Ishikawa (cell line): ENCODE measurements around the gene TIGIT.

Experiments used
- EGR1 ChIP-seq: IDR thresholded peaks from 2 replicates; pipeline ENCODE4 v1.6.1; 2012
- EP300 ChIP-seq: IDR thresholded peaks from 2 replicates; pipeline ENCODE4 v1.6.1; 2012; ENCODE audit warnings: borderline replicate concordance
- NFIC ChIP-seq: IDR thresholded peaks from 2 replicates; pipeline ENCODE4 v1.6.1; 2012
- RAD21 ChIP-seq: IDR thresholded peaks from 2 replicates; pipeline ENCODE4 v1.6.1; 2012; ENCODE audit warnings: low read depth
- TAF1 ChIP-seq: IDR thresholded peaks from 2 replicates; pipeline ENCODE4 v1.6.1; 2012; ENCODE audit warnings: low read depth, mild to moderate bottlenecking
- TEAD4 ChIP-seq: IDR thresholded peaks from 2 replicates; pipeline ENCODE4 v1.6.1; 2012
- YY1 ChIP-seq: IDR thresholded peaks from 2 replicates; pipeline ENCODE4 v1.6.1; 2012; ENCODE audit warnings: low read depth
- TF ChIP-seq, protein P1 (sequence below): IDR thresholded peaks from 2 replicates; pipeline ENCODE4 v1.6.1; 2012; ENCODE audit warnings: low read depth, mild to moderate bottlenecking
- TF ChIP-seq, protein P2 (sequence below): IDR thresholded peaks from 2 replicates; pipeline ENCODE4 v1.6.1; 2012
- TF ChIP-seq, protein P3 (sequence below): IDR thresholded peaks from 2 replicates; pipeline ENCODE4 v1.6.1; 2012

DNA sequence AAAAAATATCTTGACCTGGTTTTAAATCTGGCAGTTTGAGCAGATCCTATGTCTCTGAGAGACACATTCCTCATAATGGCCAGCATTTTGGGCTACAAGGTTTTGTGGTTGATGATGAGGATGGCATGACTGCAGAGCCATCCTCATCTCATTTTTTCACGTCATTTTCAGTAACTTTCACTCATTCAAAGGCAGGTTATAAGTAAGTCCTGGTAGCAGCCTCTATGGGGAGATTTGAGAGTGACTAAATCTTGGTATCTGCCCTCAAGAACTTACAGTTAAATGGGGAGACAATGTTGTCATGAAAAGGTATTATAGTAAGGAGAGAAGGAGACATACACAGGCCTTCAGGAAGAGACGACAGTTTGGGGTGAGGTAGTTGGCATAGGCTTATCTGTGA lies 14.5 kb downstream of the TIGIT start:
- TF ChIP-seq TEAD4 (no peak), NFIC (no peak), EP300 (no peak), TAF1 (no peak), EGR1 (no peak), YY1 (no peak), RAD21 (no peak)
- TF ChIP-seq, protein P1, sequence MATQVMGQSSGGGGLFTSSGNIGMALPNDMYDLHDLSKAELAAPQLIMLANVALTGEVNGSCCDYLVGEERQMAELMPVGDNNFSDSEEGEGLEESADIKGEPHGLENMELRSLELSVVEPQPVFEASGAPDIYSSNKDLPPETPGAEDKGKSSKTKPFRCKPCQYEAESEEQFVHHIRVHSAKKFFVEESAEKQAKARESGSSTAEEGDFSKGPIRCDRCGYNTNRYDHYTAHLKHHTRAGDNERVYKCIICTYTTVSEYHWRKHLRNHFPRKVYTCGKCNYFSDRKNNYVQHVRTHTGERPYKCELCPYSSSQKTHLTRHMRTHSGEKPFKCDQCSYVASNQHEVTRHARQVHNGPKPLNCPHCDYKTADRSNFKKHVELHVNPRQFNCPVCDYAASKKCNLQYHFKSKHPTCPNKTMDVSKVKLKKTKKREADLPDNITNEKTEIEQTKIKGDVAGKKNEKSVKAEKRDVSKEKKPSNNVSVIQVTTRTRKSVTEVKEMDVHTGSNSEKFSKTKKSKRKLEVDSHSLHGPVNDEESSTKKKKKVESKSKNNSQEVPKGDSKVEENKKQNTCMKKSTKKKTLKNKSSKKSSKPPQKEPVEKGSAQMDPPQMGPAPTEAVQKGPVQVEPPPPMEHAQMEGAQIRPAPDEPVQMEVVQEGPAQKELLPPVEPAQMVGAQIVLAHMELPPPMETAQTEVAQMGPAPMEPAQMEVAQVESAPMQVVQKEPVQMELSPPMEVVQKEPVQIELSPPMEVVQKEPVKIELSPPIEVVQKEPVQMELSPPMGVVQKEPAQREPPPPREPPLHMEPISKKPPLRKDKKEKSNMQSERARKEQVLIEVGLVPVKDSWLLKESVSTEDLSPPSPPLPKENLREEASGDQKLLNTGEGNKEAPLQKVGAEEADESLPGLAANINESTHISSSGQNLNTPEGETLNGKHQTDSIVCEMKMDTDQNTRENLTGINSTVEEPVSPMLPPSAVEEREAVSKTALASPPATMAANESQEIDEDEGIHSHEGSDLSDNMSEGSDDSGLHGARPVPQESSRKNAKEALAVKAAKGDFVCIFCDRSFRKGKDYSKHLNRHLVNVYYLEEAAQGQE = no peak
- TF ChIP-seq, protein P2, sequence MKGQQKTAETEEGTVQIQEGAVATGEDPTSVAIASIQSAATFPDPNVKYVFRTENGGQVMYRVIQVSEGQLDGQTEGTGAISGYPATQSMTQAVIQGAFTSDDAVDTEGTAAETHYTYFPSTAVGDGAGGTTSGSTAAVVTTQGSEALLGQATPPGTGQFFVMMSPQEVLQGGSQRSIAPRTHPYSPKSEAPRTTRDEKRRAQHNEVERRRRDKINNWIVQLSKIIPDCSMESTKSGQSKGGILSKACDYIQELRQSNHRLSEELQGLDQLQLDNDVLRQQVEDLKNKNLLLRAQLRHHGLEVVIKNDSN = no peak
- TF ChIP-seq, protein P3, sequence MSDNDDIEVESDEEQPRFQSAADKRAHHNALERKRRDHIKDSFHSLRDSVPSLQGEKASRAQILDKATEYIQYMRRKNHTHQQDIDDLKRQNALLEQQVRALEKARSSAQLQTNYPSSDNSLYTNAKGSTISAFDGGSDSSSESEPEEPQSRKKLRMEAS = no peak
